AG04449 (cell line): ENCODE data around the gene RACGAP1.

Experiments
- CTCF ChIA-PET: fragments of 350-600 bp; formaldehyde crosslinking; extraction: SDS; loops from one replicate; lab custom pipeline; 2021; ENCODE audit warnings: antibody characterized with exemption; lab: Yijun Ruan, JAX
- POLR2A ChIA-PET: fragments of 400-600, 350-600 bp; formaldehyde crosslinking; extraction: SDS; loops from one replicate; lab custom pipeline; 2020; ENCODE audit warnings: antibody characterized with exemption, inconsistent platforms; lab: Yijun Ruan, JAX
- DNase-seq: peaks from one replicate; pipeline ENCODE4 v3.0.0-alpha.2; 2010; ENCODE audit warnings: low read depth, low spot score
- H3K4me3 ChIP-seq: 2 replicates; pipeline ENCODE4 v1.5.1; 2011; ENCODE audit warnings: low read depth, mild to moderate bottlenecking, control low read depth, low read length
- CTCF ChIP-seq: IDR thresholded peaks from one replicate; pipeline ENCODE4 v1.5.1; 2011; ENCODE audit warnings: mild to moderate bottlenecking, moderate library complexity, low read length, control low read depth, inconsistent platforms; ENCODE audit not compliant: insufficient read depth; ENCODE audit errors: missing control alignments

Gene RACGAP1

DNA sequence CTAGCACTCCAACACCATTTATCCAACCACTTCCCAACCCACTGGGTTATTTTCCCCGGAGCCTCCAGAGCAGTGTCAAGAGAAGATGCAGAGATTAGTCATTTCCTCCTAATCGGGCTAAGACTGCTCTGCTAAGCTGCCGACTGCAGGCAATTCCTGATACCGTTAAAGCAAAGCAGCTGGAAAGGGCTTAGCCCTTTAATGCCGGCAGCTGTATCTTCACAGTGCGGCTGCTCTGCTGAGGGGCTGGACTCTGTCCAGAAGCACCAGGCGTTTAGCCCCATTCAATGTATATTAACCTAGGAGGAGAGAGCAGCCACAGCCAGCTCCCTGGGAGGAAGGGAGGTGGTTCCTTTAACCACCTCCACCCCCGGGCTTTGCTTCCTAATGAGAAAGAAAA, 41.4 kb downstream of the RACGAP1 start:
- no peak for TF ChIP-seq CTCF
- H3K4me3 ChIP-seq: no peak overlapping the region; the same call in 1 of the 2 replicates
- DNase-seq: peak; percentile 45
- CTCF ChIA-PET: interaction anchor here (1.0 to 26.8 kb wide), 10 partner anchors 14 to 85 kb away, joined by 3 to 1042 read pairs (median 6); partner anchors contain the start of gene AQP6
- POLR2A ChIA-PET: no interaction called here

GRCh38 chr12:49982246-49983087, 42.8 kb downstream of the RACGAP1 start:
- ChIA-PET CTCF (interaction anchor here (0.8 to 26.8 kb wide), 7 partner anchors 11 to 115 kb away, joined by 5 to 1042 read pairs (median 14); partner anchors contain the start of gene AQP6), POLR2A (no interaction called here)
- TF ChIP-seq CTCF: no peak
- DNase-seq: no peak
- H3K4me3 ChIP-seq: no peak overlapping the region

DNA sequence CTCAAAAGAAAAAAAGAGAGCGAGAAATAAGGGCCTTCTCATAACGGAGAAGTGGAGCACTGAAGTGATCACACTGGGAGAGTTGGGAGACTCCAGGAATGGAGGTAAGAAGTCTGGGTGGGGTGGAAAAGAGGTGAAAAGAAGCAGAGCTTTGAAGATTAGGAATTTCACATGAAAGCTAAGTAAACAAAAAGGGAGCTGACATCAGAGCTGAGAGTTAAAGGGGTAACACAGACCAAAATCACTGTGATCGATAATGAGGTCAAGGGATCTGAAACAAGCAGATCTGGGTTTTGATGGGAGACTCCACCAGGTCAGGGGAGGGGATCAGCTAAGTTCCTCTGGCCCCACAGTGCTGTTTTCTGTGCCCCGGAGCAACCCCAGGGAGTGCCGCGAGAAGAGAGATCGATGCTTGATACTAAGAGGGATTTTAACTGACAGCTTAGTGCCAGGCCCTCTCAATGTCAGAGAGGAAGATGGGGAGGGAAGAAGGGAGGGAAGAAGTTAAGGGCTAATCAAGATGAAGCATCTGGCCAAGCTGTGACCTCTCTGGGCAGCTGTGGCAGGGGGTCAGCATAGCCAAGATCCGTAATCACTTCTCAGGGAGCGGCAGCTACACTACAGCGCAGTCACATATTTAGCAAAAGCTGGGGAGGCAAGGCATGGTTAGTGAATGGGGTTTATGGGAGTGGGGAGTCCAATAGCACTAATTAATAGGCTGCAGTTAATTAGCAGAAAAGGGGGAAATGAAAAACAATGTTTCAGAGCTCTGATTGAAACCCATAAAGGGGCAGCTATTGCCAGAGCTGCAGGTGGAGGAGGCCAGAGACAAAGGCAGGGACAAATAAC, 44.6 kb downstream of the RACGAP1 start:
- DNase-seq: no peak
- H3K4me3 ChIP-seq: no peak overlapping the region
- POLR2A ChIA-PET: no interaction called here
- CTCF ChIA-PET: interaction anchor here (0.7 to 26.8 kb wide), 12 partner anchors 11 to 203 kb away, joined by 3 to 1042 read pairs (median 10); partner anchors contain the start of gene AQP6
- TF ChIP-seq CTCF: no peak

DNA sequence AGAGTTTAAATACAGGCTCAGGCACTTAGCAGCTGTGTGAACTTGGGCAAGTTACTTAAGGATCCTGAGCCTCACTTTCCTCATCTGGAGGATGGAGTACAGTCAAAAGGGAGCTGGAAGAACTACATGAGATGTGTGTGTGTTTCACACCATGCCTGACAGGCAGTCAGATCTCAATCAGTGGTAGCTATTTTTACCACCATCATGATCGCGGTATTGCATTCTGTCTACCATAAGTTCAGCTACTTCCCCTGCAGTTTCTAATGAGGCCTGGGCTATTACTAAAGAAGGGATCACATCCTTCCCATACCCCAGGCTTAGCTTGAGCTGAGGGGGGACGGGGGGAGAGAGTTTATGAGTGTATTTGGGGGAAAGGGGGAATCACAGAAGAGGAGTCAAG, 45.5 kb downstream of the RACGAP1 start:
- ChIA-PET CTCF (interaction anchor here (1.1 to 26.8 kb wide), 11 partner anchors 10 to 112 kb away, joined by 3 to 1042 read pairs (median 10); partner anchors contain the start of gene AQP6), POLR2A (no interaction called here)
- DNase-seq: no peak
- H3K4me3 ChIP-seq: no peak overlapping the region
- no peak for TF ChIP-seq CTCF

DNA sequence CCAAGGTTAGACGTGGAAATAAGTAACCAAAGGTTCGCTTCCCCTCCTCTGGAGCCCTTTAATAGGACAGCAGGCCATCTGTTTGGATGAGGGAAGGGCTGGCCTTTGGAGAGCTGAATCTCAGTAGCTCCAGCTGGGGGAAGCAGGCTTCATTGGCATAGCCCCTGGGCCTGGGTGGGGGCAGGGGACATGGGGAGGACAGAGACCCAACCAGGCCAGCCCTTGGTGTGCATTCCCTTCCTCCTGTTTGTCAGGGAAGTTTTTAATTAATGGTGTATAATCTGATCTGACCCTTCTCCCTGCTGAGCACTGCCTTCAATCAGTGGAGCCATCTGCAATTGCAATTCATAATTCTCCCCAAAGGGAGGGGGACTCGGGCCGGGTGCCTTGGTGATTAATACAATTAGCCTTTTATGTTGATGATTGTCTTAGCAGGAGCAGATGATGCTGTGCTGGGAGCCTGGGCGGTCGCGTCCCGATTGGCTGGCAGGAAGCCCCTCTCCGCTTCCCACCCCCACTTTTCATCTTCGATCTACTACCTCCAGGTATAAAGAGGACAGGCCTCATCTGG, 46.2 kb downstream of the RACGAP1 start:
- POLR2A ChIA-PET: no interaction called here

More for the DNA sequence above, 46.2 kb downstream of the RACGAP1 start:
- DNase-seq: no peak
- CTCF ChIA-PET: interaction anchor here (1.1 to 26.8 kb wide), 9 partner anchors 9 to 112 kb away, joined by 3 to 1042 read pairs (median 11); partner anchors contain the start of gene AQP6
- no peak overlapping the region for H3K4me3 ChIP-seq
- TF ChIP-seq CTCF: no peak
